ENCODE measurements around the gene ACTL8. TPM values are rescaled to one million over a fixed set of nuclear protein-coding genes. Genes with fewer than 3 reads are reported as not detected.
A peak's percentile ranks its signal among the peaks of the same experiment; 100 is the strongest.

The ACTL8 gene
- total and polyA plus RNA-seq, 2 experiments from 2014 or later, result 0.38 to 0.71 TPM

GRCh38 chr1:17798799-17799382 lies 43.8 kb downstream of the ACTL8 start:
- Histone ChIP-seq H3K27ac (ENCODE audit: low read depth) (no peak overlapping the region), H3K27me3 (ENCODE audit: insufficient read depth) (no peaks in the 10 kb centered on the region), H3F3A (replicated peaks; ENCODE audit: low read depth) (no peaks in the 10 kb centered on the region), H2AFZ (0 out of 2 replicates have a peak overlapping the region, but pooled peaks have one; percentile 28), H3K4me2 (no peak overlapping the region), H3K9me2 (ENCODE audit: insufficient read depth) (no peaks in the 10 kb centered on the region), H3K4me3 (no peak overlapping the region), H3K79me2 (replicated peaks; ENCODE audit: insufficient read depth) (no peaks in the 10 kb centered on the region), H3K4me1 (ENCODE audit: insufficient read depth) (no peaks in the 10 kb centered on the region), H4K20me1 (replicated peaks; ENCODE audit: insufficient read depth) (no peaks in the 10 kb centered on the region), H3K36me3 (ENCODE audit: insufficient read depth) (no peaks in the 10 kb centered on the region)
- Mint-ChIP-seq H3K27ac (no peak overlapping the region), H3K4me1 (no peaks in the 10 kb centered on the region; the same call in 2 of the 3 replicates), H3K36me3 (ENCODE audit: low read depth) (no peaks in the 10 kb centered on the region), H3K9me3 (no peaks in the 10 kb centered on the region; the same call in 2 of the 3 replicates), H3K4me3 (no peak overlapping the region), H3K27me3 (ENCODE audit: insufficient read depth, low read depth, poor library complexity) (peaks cover 1% of the 10 kb centered on the region)
- no peak for DNase-seq (ENCODE audit: low spot score)
- TF ChIP-seq, protein P1, sequence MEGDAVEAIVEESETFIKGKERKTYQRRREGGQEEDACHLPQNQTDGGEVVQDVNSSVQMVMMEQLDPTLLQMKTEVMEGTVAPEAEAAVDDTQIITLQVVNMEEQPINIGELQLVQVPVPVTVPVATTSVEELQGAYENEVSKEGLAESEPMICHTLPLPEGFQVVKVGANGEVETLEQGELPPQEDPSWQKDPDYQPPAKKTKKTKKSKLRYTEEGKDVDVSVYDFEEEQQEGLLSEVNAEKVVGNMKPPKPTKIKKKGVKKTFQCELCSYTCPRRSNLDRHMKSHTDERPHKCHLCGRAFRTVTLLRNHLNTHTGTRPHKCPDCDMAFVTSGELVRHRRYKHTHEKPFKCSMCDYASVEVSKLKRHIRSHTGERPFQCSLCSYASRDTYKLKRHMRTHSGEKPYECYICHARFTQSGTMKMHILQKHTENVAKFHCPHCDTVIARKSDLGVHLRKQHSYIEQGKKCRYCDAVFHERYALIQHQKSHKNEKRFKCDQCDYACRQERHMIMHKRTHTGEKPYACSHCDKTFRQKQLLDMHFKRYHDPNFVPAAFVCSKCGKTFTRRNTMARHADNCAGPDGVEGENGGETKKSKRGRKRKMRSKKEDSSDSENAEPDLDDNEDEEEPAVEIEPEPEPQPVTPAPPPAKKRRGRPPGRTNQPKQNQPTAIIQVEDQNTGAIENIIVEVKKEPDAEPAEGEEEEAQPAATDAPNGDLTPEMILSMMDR (conservative IDR thresholded peaks at IDR 0.05; ENCODE audit: low read depth in 2 of 2), result no peak
- TF ChIP-seq EZH2 (IDR thresholded peaks at IDR 0.05; ENCODE audit: low read depth, unreplicated experiment) (no peak), STAT1 (IDR thresholded peaks at IDR 0.05; ENCODE audit: unreplicated experiment) (no peak)
- TF ChIP-seq, protein P2, sequence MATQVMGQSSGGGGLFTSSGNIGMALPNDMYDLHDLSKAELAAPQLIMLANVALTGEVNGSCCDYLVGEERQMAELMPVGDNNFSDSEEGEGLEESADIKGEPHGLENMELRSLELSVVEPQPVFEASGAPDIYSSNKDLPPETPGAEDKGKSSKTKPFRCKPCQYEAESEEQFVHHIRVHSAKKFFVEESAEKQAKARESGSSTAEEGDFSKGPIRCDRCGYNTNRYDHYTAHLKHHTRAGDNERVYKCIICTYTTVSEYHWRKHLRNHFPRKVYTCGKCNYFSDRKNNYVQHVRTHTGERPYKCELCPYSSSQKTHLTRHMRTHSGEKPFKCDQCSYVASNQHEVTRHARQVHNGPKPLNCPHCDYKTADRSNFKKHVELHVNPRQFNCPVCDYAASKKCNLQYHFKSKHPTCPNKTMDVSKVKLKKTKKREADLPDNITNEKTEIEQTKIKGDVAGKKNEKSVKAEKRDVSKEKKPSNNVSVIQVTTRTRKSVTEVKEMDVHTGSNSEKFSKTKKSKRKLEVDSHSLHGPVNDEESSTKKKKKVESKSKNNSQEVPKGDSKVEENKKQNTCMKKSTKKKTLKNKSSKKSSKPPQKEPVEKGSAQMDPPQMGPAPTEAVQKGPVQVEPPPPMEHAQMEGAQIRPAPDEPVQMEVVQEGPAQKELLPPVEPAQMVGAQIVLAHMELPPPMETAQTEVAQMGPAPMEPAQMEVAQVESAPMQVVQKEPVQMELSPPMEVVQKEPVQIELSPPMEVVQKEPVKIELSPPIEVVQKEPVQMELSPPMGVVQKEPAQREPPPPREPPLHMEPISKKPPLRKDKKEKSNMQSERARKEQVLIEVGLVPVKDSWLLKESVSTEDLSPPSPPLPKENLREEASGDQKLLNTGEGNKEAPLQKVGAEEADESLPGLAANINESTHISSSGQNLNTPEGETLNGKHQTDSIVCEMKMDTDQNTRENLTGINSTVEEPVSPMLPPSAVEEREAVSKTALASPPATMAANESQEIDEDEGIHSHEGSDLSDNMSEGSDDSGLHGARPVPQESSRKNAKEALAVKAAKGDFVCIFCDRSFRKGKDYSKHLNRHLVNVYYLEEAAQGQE (IDR thresholded peaks at IDR 0.05; ENCODE audit: unreplicated experiment), result no peak
- ATAC-seq, result no peak

GRCh38 chr1:17799642-17800041 lies 44.5 kb downstream of the ACTL8 start:
- Mint-ChIP-seq H3K4me3 (no peak overlapping the region), H3K9me3 (no peaks in the 10 kb centered on the region; the same call in 2 of the 3 replicates), H3K36me3 (ENCODE audit: low read depth) (no peaks in the 10 kb centered on the region), H3K27ac (no peak overlapping the region), H3K27me3 (ENCODE audit: insufficient read depth, low read depth, poor library complexity) (peaks cover 1% of the 10 kb centered on the region), H3K4me1 (no peaks in the 10 kb centered on the region; the same call in 2 of the 3 replicates)
- no peaks in the 10 kb centered on the region for H3K36me3 ChIP-seq (ENCODE audit: insufficient read depth)
- no peaks in the 10 kb centered on the region for H3K4me1 ChIP-seq (ENCODE audit: insufficient read depth)
- no peak overlapping the region for H3K4me2 ChIP-seq
- no peak overlapping the region for H3K27ac ChIP-seq (ENCODE audit: low read depth)
- H3K9me2 ChIP-seq (ENCODE audit: insufficient read depth), result no peaks in the 10 kb centered on the region
- no peak overlapping the region for H3K4me3 ChIP-seq
- no peak for DNase-seq (ENCODE audit: low spot score)
- ATAC-seq, result no peak
- 0 out of 2 replicates have a peak overlapping the region, but pooled peaks have one; percentile 28 for H2AFZ ChIP-seq
- no peaks in the 10 kb centered on the region for H3K27me3 ChIP-seq (ENCODE audit: insufficient read depth)
- no peaks in the 10 kb centered on the region for H3K79me2 ChIP-seq (replicated peaks; ENCODE audit: insufficient read depth)
- H4K20me1 ChIP-seq (replicated peaks; ENCODE audit: insufficient read depth), result no peaks in the 10 kb centered on the region
- no peaks in the 10 kb centered on the region for H3F3A ChIP-seq (replicated peaks; ENCODE audit: low read depth)
- TF ChIP-seq, protein P1 (conservative IDR thresholded peaks at IDR 0.05; ENCODE audit: low read depth in 2 of 2), result no peak
- TF ChIP-seq, protein P2 (IDR thresholded peaks at IDR 0.05; ENCODE audit: unreplicated experiment), result no peak
- TF ChIP-seq ZNF114 (CRISPR knock-in tag; IDR thresholded peaks at IDR 0.05) (no peak), NANOG (IDR thresholded peaks at IDR 0.05; ENCODE audit: borderline replicate concordance) (no peak), ZNF331 (CRISPR knock-in tag; IDR thresholded peaks at IDR 0.05; ENCODE audit: low read depth) (no peak), JUNB (IDR thresholded peaks at IDR 0.05; ENCODE audit: unreplicated experiment) (no peak), POLR2AphosphoS5 (IDR thresholded peaks at IDR 0.05; ENCODE audit: low read depth) (no peak), STAT1 (IDR thresholded peaks at IDR 0.05; ENCODE audit: unreplicated experiment) (no peak), EZH2phosphoT487 (IDR thresholded peaks at IDR 0.05; ENCODE audit: unreplicated experiment) (no peak), ETS1 (IDR thresholded peaks at IDR 0.05) (no peak)
